HEK293 (cell line): ENCODE measurements around the gene RNF31.

Source experiments
- GLI2 ChIP-seq: fragments of 450-650 bp; formaldehyde crosslinking; IDR thresholded peaks from 2 replicates; pipeline ENCODE4; 2017; ENCODE audit warnings: missing biosample characterization, missing genetic modification characterization, low read depth, borderline replicate concordance
- SALL2 ChIP-seq: fragments of 450-650 bp; formaldehyde crosslinking; IDR thresholded peaks from 2 replicates; pipeline ENCODE4 v1.5.0; 2017; ENCODE audit warnings: missing biosample characterization, mild to moderate bottlenecking, missing genetic modification characterization, borderline replicate concordance
- SETDB1 ChIP-seq: IDR thresholded peaks from one replicate; pipeline ENCODE4 v1.6.1; 2017; ENCODE audit warnings: mild to moderate bottlenecking, low read length, moderate library complexity, mixed read lengths; ENCODE audit not compliant: insufficient read length
- ZBTB1 ChIP-seq: fragments of 450-650 bp; formaldehyde crosslinking; IDR thresholded peaks from 2 replicates; pipeline ENCODE4 v1.5.1; 2016; ENCODE audit warnings: missing biosample characterization, missing genetic modification characterization
- ZNF621 ChIP-seq: fragments of 450-650 bp; formaldehyde crosslinking; IDR thresholded peaks from 2 replicates; pipeline ENCODE4 v1.5.1; 2017; ENCODE audit warnings: missing biosample characterization, missing genetic modification characterization
- ZNF624 ChIP-seq: fragments of 450-650 bp; formaldehyde crosslinking; IDR thresholded peaks from 2 replicates; pipeline ENCODE4 v1.5.1; 2017; ENCODE audit warnings: missing biosample characterization, missing genetic modification characterization
- TF ChIP-seq, protein P1 (sequence below): fragments of 450-650 bp; formaldehyde crosslinking; IDR thresholded peaks from 2 replicates; pipeline ENCODE4 v1.5.1; 2016; ENCODE audit warnings: missing biosample characterization, missing genetic modification characterization, low read depth
- TF ChIP-seq, protein P2 (sequence below): fragments of 450-650 bp; formaldehyde crosslinking; IDR thresholded peaks from 2 replicates; pipeline ENCODE4 v1.5.1; 2016; ENCODE audit warnings: missing biosample characterization, missing genetic modification characterization
- TF ChIP-seq, protein P3 (sequence below): fragments of 450-650 bp; formaldehyde crosslinking; IDR thresholded peaks from 2 replicates; pipeline ENCODE4 v1.5.1; 2016; ENCODE audit warnings: missing biosample characterization, missing genetic modification characterization

DNA sequence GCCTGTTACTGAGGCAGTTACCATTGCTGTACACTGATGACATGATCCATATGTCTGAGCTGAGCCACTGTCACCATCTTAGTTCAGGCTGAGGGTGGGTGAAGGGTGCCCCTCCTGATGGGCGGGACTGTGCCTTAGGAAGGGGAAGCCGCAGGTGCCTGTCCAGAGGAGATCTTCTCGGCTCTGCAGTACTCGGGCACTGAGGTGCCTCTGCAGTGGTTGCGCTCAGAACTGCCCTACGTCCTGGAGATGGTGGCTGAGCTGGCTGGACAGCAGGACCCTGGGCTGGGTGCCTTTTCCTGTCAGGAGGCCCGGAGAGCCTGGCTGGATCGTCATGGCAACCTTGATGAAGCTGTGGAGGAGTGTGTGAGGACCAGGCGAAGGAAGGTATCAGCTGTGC lies 3.7 kb downstream of the RNF31 start:
- no peak for TF ChIP-seq ZNF624 (tag by site-specific recombination)
- TF ChIP-seq SETDB1, result no peak
- TF ChIP-seq, protein P1, sequence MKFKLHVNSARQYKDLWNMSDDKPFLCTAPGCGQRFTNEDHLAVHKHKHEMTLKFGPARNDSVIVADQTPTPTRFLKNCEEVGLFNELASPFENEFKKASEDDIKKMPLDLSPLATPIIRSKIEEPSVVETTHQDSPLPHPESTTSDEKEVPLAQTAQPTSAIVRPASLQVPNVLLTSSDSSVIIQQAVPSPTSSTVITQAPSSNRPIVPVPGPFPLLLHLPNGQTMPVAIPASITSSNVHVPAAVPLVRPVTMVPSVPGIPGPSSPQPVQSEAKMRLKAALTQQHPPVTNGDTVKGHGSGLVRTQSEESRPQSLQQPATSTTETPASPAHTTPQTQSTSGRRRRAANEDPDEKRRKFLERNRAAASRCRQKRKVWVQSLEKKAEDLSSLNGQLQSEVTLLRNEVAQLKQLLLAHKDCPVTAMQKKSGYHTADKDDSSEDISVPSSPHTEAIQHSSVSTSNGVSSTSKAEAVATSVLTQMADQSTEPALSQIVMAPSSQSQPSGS (tag by site-specific recombination), result no peak
- TF ChIP-seq SALL2 (tag by site-specific recombination), result no peak
- TF ChIP-seq, protein P2, sequence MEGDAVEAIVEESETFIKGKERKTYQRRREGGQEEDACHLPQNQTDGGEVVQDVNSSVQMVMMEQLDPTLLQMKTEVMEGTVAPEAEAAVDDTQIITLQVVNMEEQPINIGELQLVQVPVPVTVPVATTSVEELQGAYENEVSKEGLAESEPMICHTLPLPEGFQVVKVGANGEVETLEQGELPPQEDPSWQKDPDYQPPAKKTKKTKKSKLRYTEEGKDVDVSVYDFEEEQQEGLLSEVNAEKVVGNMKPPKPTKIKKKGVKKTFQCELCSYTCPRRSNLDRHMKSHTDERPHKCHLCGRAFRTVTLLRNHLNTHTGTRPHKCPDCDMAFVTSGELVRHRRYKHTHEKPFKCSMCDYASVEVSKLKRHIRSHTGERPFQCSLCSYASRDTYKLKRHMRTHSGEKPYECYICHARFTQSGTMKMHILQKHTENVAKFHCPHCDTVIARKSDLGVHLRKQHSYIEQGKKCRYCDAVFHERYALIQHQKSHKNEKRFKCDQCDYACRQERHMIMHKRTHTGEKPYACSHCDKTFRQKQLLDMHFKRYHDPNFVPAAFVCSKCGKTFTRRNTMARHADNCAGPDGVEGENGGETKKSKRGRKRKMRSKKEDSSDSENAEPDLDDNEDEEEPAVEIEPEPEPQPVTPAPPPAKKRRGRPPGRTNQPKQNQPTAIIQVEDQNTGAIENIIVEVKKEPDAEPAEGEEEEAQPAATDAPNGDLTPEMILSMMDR (tag by site-specific recombination), result no peak
- TF ChIP-seq, protein P3, sequence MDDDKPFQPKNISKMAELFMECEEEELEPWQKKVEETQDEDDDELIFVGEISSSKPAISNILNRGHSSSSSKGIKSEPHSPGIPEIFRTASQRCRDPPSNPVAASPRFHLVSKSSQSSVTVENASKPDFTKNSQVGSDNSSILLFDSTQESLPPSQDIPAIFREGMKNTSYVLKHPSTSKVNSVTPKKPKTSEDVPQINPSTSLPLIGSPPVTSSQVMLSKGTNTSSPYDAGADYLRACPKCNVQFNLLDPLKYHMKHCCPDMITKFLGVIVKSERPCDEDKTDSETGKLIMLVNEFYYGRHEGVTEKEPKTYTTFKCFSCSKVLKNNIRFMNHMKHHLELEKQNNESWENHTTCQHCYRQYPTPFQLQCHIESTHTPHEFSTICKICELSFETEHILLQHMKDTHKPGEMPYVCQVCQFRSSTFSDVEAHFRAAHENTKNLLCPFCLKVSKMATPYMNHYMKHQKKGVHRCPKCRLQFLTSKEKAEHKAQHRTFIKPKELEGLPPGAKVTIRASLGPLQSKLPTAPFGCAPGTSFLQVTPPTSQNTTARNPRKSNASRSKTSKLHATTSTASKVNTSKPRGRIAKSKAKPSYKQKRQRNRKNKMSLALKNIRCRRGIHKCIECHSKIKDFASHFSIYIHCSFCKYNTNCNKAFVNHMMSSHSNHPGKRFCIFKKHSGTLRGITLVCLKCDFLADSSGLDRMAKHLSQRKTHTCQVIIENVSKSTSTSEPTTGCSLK (tag by site-specific recombination), result no peak
- no peak for TF ChIP-seq ZNF621 (tag by site-specific recombination)
- TF ChIP-seq GLI2 (tag by site-specific recombination), result no peak
- no peak for TF ChIP-seq ZBTB1
